ENCODE measurements around the gene KCNJ2. TPM values are rescaled to one million over a fixed set of nuclear protein-coding genes. Genes with fewer than 3 reads are reported as not detected.

Gene KCNJ2
- polyA plus RNA-seq, 1 donor (not counting 4 experiments of a cell fraction or from before 2014, with no cell fraction given), result 0.12 TPM

- dilution Hi-C loops (cut with MboI; ENCODE audit: extremely low pct_ligation_motif_present, low sequenced_read_pairs), result no loop called here
- Histone ChIP-seq H2AFZ (ENCODE audit: control insufficient read depth, low read length) (no peak overlapping the region), H3K9me3 (ENCODE audit: control insufficient read depth, low read depth, low read length) (no peaks in the 10 kb centered on the region), H3K4me3 (ENCODE audit: control insufficient read depth in 2 of 3, extremely low read depth in 1 of 3, insufficient read depth in 2 of 3, low read depth in 1 of 3, low read length in 3 of 3) (no peak overlapping the region), H3K27me3 (ENCODE audit: control insufficient read depth, extremely low read depth, insufficient read depth, low read length) (peaks cover 10% of the 10 kb centered on the region), H3K79me2 (ENCODE audit: control insufficient read depth, insufficient read depth, low read length) (no peaks in the 10 kb centered on the region), H3K4me2 (ENCODE audit: control insufficient read depth, extremely low read depth, insufficient read depth, low read depth, low read length) (no peak overlapping the region), H3K9ac (ENCODE audit: control insufficient read depth, extremely low read depth, insufficient read depth, low read length) (no peak overlapping the region), H4K20me1 (ENCODE audit: control insufficient read depth, extremely low read depth, insufficient read depth, low read length) (no peaks in the 10 kb centered on the region), H3K36me3 (ENCODE audit: control insufficient read depth in 2 of 2, extremely low read depth in 1 of 2, insufficient read depth in 2 of 2, low read length in 2 of 2) (no peaks in the 10 kb centered on the region), H3K4me1 (ENCODE audit: control insufficient read depth, extremely low read depth, insufficient read depth, low read length) (peaks cover 11% of the 10 kb centered on the region), H3K9me1 (ENCODE audit: control insufficient read depth, extremely low read depth, insufficient read depth, low read length) (no peaks in the 10 kb centered on the region), H3K27ac (ENCODE audit: control insufficient read depth, insufficient read depth, low read length) (no peak overlapping the region)
- DNase-seq (ENCODE audit: low read depth, low spot score) (no peak), FAIRE-seq (no peak)
- TF ChIP-seq CTCF (optimal IDR thresholded peaks at IDR 0.05 in 1 of 3, IDR thresholded peaks at IDR 0.05 in 1 of 3, conservative IDR thresholded peaks at IDR 0.05 in 1 of 3; ENCODE audit: extremely low read depth in 1 of 3, insufficient read depth in 2 of 3, low read length in 3 of 3) (no peak), EZH2 (IDR thresholded peaks at IDR 0.05; ENCODE audit: low read length) (no peak)
These were observed 3.9 kb upstream of the KCNJ2 start for GRCh38 chr17:70165383-70165782.

GRCh38 chr17:70166615-70167014 lies 2.7 kb upstream of the KCNJ2 start:
- Histone ChIP-seq H3K4me2 (ENCODE audit: control insufficient read depth, extremely low read depth, insufficient read depth, low read depth, low read length) (no peak overlapping the region), H3K9me1 (ENCODE audit: control insufficient read depth, extremely low read depth, insufficient read depth, low read length) (no peaks in the 10 kb centered on the region), H3K9me3 (ENCODE audit: control insufficient read depth, low read depth, low read length) (no peaks in the 10 kb centered on the region), H3K4me3 (ENCODE audit: control insufficient read depth in 2 of 3, extremely low read depth in 1 of 3, insufficient read depth in 2 of 3, low read depth in 1 of 3, low read length in 3 of 3) (no peak overlapping the region), H3K27ac (ENCODE audit: control insufficient read depth, insufficient read depth, low read length) (no peak overlapping the region), H3K36me3 (ENCODE audit: control insufficient read depth in 2 of 2, extremely low read depth in 1 of 2, insufficient read depth in 2 of 2, low read length in 2 of 2) (no peaks in the 10 kb centered on the region), H3K79me2 (ENCODE audit: control insufficient read depth, insufficient read depth, low read length) (no peaks in the 10 kb centered on the region), H3K9ac (ENCODE audit: control insufficient read depth, extremely low read depth, insufficient read depth, low read length) (no peak overlapping the region), H4K20me1 (ENCODE audit: control insufficient read depth, extremely low read depth, insufficient read depth, low read length) (no peaks in the 10 kb centered on the region), H3K4me1 (ENCODE audit: control insufficient read depth, extremely low read depth, insufficient read depth, low read length) (peaks cover 6% of the 10 kb centered on the region), H2AFZ (ENCODE audit: control insufficient read depth, low read length) (no peak overlapping the region), H3K27me3 (ENCODE audit: control insufficient read depth, extremely low read depth, insufficient read depth, low read length) (peaks cover 10% of the 10 kb centered on the region)
- FAIRE-seq (no peak), DNase-seq (ENCODE audit: low read depth, low spot score) (no peak)
- dilution Hi-C loops (cut with MboI; ENCODE audit: extremely low pct_ligation_motif_present, low sequenced_read_pairs), result no loop called here
- TF ChIP-seq EZH2 (IDR thresholded peaks at IDR 0.05; ENCODE audit: low read length) (no peak), CTCF (optimal IDR thresholded peaks at IDR 0.05 in 1 of 3, IDR thresholded peaks at IDR 0.05 in 1 of 3, conservative IDR thresholded peaks at IDR 0.05 in 1 of 3; ENCODE audit: extremely low read depth in 1 of 3, insufficient read depth in 2 of 3, low read length in 3 of 3) (no peak)
